ENCODE results near the gene GDI2.
"Not testable (repeated sequence)": the region's sequence is repeated elsewhere in the genome, so short reads cannot be mapped to it uniquely, and the experiment has no call there.

The GDI2 gene

GRCh38 chr10:5782174-5782573 lies 31.1 kb downstream of the GDI2 start:
- no peak for DNase-seq (ENCODE audit: low spot score)

GRCh38 chr10:5779730-5780129 lies 33.5 kb downstream of the GDI2 start:
- no peak for DNase-seq (ENCODE audit: low spot score)

GRCh38 chr10:5777758-5778157 lies 35.5 kb downstream of the GDI2 start:
- DNase-seq (ENCODE audit: low spot score): not testable (repeated sequence)

DNA sequence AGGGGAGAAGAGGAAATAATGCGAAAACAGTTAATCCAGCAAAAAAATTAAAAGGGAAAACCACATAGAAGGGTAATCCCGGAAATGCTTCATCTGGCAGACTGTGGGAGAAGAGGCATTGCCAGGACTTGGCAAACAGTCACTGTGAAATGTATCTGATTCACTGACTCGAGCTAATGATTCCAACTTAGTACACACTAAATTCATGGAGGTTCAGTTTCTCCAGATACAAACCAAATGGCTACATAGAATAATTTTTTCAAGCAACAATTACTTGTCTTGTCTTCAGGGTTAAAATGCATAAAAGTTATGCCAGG lies 36.4 kb downstream of the GDI2 start:
- DNase-seq (ENCODE audit: low spot score): peak; percentile 34

DNA sequence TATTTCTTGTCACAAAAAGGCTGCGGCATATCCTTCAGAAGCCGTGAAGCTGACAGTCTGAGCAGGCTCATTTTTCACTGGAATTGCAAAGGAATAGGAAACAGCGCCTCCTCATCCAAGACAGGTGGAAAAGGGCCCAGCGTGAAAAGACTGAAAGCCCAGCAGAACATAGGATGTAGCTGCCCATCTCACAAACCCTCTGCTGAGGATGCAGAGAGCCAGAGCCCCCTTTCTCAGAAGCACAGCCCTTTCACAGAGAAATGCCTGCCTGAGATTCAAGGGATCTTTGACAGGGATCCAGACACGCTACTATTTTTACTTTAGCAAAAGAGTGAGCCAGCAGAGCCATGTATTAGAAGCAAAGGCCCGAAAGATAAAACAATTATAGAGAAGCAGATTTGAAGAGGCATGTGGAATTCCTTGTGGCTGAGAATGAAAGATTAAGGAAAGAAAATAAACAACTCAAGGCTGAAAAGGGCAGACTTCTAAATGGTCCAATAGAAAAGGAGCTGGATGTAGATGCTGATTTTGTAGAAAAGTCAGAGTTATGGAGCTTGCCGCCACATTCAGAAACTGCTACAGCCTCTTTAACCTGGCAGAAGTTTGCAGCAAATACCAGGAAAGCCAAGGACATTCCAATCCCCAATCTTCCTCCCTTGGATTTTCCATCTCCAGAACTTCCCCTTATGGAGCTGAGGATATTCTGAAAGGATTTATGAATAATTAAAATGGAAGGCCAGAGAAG lies 36.9 kb downstream of the GDI2 start:
- peak; percentile 21 for DNase-seq (ENCODE audit: low spot score)

DNA sequence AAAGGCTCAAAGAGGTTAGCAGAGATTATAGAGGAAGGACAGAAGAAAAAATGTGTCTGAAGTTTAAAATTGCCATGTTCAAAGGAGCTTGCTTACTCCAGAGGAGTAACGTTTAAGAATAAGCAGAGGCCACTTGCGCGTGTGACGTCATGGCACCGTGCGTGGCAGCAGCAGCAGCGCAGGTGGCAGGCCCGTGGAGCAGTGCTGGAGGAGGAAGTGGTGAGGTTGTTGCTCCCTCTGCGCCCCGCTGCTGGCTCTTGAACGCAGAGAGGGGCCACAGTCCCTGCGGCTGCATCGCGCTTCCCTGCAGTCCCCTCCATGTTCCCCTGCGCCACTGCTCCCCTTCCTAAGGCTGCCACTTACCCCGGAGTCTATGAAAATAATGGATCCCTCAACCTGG lies 37.5 kb downstream of the GDI2 start:
- DNase-seq (ENCODE audit: low spot score): no peak

DNA sequence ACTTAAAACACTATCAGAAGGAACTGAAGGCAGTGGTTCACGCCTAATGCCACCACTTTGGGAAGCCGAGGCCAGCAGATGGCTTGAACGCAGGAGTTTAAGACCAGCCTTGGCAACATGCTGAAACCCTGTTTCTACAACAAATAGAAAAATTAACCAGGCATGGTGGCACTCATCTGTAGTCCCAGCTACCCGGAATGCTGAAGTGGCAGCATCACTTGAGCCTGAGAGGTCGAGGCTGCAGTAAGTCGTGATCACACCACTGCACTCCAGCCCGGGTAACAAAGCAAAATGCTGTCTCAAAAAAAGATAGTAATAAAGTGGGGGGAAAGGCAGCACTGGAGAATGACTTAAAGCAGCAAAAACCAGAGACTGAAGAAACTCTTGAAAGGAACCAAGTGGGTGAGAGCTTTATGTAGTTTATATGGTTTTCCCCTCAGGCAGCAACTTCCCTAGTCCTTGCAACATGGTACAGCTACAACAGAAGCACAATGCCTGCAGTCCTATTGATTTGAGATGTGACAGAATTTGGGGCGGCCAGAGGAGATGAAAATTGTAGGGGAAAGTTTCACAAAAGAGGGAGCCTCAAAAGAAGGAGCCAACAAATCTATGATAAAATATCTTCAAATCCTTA lies 38.1 kb downstream of the GDI2 start:
- DNase-seq (ENCODE audit: low spot score): no peak

DNA sequence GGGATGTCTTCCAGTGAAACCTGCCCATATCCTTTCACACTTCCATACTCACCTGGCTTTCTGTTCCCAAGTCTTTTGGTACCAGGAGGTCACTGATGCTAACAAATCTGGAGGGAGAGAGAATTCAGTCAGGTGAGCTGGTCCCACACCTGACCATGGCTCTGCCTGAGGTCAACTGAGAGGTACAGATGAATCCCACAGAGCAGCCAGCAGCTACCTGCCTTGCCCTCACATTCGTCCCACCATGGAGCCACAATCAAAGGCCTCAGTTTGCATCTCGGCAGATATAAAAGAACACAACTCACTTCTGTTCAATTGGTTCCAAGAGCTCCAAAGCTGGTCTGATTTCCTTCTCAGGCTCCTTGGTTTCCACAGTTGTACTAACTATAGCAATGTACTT lies 47.0 kb downstream of the GDI2 start:
- no peak for DNase-seq (ENCODE audit: low spot score)

DNA sequence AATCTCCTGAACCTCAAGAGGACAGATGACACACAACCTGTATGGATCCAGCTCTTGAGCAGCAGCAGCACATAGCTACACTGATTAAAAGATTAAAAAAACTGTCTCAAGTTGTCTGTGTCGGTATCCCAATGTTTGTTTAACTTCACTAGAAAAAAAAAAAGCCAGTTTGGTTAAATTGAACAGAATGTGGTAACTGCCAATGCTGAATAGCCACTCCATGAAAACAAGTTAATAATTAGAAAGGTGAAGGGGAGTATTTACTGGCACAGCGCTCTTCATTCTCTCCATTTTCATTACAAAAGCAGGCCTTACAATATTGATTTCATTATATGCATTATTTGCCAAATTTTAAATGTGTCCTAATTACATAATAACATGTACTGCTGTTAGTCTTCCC lies 47.6 kb downstream of the GDI2 start:
- DNase-seq (ENCODE audit: low spot score): no peak

- no peak for DNase-seq (ENCODE audit: low spot score)
Observed at GRCh38 chr10:5764422-5765297, 48.6 kb downstream of the GDI2 start.

DNA sequence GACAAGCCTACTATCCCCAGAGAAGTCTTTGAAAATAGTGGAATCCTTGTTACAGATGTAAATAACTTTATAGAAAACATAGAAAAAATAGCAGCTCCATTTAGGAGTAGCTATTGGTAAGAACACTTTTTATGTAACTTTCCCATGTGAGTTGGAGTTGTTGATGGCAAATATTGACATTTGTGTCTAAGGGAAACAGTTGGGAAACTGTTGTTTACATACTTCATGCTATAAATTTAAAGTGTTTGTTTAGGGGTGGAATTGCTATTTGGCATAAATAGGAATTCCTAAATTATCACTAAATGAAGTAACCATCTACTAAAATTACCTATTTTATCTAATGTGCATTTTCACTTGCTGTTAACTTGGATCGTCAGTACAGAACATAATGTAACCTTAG lies 50.7 kb downstream of the GDI2 start:
- no peak for DNase-seq (ENCODE audit: low spot score)

- no peak for DNase-seq (ENCODE audit: low spot score)
Observed at GRCh38 chr10:5761220-5761619, 52.0 kb downstream of the GDI2 start.

DNA sequence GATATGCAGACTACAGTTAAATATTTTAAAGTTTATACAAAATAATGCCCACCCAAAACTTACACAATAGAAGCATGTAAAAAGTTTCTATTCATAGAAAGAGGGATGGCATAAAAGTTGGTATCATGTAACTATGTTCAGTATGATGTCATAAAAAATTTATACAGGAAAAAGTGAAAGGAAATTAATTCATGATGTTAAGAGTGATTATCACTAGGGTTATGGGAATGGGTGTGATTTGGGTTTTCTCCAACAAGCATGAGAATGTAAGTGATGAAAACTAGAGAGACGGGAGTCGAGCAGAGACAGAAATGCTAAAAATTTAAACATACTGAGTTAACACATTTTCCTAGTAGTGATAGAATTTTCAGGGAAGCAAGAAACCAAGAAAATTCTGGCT lies 52.7 kb downstream of the GDI2 start:
- no peak for DNase-seq (ENCODE audit: low spot score)

DNA sequence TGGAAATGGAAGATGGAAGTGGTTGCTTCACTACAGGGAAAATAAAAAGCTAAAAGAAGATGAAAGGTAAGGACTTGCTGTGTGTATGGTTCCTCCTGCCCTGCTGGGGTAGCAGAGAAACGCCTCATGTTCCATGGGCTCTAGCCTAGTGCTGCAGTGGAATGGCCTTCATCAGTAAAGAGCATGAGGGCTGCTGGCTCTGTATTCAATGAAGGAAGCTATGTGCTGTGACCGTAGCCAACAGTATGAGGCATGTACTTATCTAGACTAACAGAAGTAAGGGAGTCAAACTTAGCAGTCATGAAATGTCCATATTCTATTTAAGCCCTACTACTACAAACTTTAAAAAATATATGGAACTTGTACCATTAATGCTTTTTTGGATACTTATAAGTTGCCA lies 54.3 kb downstream of the GDI2 start:
- no peak for DNase-seq (ENCODE audit: low spot score)

DNA sequence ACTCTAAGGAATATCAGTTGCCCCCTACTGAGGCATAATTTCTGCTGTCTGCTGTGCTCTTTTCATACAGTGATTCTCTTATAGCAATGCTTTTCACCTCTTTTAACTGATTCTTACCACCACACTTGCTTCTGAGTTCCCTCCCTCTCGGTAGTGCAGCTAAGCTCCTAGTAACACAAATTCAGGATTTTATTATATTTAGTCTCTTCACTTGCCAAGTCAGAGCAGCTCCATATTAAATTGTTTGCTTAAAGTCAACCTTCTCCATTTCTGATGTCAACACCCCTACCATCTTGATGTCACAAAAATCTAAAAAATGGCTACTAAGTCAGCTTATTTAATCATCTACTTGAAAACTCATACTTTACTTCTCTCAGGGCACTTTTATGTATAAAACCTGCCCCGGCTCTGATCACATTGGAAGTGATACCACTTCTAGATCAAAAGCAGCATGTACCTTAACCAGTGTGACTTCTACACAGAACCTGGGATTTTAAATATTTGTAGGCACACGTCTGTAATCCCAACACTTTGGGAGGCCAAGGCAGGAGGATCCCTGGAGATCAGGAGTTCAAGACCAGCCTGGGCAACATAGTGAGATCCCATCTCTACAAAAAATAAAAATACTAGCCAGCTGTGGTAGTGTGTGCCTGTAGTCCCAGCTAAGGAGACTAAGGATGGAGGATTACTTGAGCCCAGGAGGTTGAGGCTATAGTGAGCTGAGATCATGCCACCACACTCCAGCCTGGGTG lies 55.3 kb downstream of the GDI2 start:
- DNase-seq (ENCODE audit: low spot score): no peak

DNA sequence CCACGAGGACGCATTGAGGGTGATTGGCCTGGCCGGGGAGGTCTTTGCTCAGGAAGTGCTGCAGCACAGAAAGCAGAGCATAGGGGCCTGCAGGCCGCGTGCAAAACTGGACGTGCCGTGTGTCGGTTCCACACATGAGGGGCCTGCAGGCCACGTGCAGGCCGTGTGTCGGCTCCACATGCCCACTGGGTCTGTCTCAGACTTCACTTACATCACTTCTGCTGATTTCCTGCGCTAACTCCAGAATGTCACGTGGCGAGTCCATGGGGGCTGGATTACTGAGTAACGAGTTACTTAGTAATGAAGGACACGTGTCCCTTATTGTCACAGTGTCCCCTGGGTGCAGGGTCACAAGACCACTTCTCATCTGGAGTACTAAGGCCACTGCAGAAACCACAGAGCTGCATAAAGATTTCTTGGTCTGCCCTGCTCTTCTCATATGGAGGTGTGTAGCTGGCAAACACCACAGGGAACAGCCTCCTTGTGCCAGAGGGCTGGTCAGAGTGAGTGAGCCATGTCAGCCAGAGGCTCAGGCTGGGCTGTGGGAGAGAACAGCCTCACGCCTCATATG lies 60.8 kb downstream of the GDI2 start:
- DNase-seq (ENCODE audit: low spot score): no peak

DNA sequence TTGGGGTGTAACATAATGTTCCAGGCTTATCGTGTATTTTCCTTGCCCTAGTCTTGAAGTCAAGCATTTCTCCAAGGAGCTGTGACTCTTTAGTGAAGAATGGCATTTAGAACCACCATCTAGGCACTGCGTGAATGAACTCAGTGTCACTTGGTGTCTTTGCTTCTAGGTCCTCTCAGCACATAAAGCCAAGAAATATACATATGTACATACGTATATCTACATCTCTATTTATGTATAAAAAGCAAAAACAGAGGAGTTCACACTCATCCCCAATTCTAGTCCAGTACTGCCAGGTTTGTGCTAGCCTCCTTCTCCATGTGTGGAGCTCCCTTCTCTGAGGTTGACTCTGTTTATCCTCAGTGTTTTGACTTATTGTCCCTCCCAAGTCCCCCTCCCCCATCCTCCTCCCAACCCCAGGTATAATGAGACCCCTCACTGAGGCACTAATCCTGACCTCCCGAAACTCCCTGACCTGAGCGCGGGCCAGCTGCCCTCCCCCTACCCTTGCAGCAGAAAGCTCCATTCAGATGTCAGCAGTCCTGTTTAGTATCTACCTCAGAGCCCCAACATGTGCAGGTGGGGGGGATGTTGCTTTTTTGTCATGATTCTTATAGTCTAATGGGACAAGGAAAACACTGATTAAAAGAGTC lies 61.5 kb downstream of the GDI2 start:
- DNase-seq (ENCODE audit: low spot score): no peak

- DNase-seq (ENCODE audit: low spot score): no peak
Observed at GRCh38 chr10:5748394-5748803, 64.8 kb downstream of the GDI2 start.

GRCh38 chr10:5746197-5746596 lies 67.0 kb downstream of the GDI2 start:
- no peak for DNase-seq (ENCODE audit: low spot score)

- no peak for DNase-seq (ENCODE audit: low spot score)
Observed at GRCh38 chr10:5744849-5745248, 68.4 kb downstream of the GDI2 start.

GRCh38 chr10:5743736-5744135 lies 69.5 kb downstream of the GDI2 start:
- no peak for DNase-seq (ENCODE audit: low spot score)

- DNase-seq (ENCODE audit: low spot score): no peak
Observed at GRCh38 chr10:5742116-5742515, 71.1 kb downstream of the GDI2 start.

Data from hepatic stellate cell (primary cell).